GM23338 (cell line): ENCODE results near the gene VSIG8.

ENCODE experiments used
- TF ChIP-seq, protein P1 (sequence below), 2 experiments: fragments of 200-600 bp in 1 of 2; sonication (generic) in 1 of 2; conservative IDR thresholded peaks; 2 replicates each; pipeline versions ENCODE4 v1.5.1 to v1.6.1; 2016 to 2017; ENCODE audit warnings: antibody characterized with exemption in 2 of 2, low read depth in 2 of 2, mild to moderate bottlenecking in 2 of 2, moderate library complexity in 1 of 2
- TF ChIP-seq, protein P2 (sequence below): IDR thresholded peaks from one replicate; pipeline ENCODE4 v1.6.1; 2018; ENCODE audit warnings: antibody characterized with exemption; ENCODE audit not compliant: unreplicated experiment

DNA sequence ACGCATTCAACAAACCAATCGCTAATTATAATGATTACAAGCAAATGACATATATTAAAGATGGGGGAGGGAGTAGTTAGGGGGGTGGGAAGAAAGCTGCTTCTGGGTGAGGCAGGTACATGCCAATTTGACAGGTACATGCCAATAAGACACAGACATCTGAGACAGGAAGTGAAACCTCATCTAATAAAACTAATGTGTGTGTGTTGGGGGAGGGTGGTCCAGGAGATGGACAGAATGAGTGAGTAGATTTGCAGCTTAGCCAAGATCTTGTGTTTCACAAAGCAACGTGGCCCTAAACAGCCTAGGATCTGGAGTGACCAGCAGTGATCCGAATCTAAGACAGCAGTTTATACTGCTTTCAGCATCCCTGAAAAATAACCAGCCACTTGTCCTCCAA is 26.7 kb upstream of the VSIG8 start:
- TF ChIP-seq, protein P1, sequence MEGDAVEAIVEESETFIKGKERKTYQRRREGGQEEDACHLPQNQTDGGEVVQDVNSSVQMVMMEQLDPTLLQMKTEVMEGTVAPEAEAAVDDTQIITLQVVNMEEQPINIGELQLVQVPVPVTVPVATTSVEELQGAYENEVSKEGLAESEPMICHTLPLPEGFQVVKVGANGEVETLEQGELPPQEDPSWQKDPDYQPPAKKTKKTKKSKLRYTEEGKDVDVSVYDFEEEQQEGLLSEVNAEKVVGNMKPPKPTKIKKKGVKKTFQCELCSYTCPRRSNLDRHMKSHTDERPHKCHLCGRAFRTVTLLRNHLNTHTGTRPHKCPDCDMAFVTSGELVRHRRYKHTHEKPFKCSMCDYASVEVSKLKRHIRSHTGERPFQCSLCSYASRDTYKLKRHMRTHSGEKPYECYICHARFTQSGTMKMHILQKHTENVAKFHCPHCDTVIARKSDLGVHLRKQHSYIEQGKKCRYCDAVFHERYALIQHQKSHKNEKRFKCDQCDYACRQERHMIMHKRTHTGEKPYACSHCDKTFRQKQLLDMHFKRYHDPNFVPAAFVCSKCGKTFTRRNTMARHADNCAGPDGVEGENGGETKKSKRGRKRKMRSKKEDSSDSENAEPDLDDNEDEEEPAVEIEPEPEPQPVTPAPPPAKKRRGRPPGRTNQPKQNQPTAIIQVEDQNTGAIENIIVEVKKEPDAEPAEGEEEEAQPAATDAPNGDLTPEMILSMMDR (conservative IDR thresholded peaks at IDR 0.05; ENCODE audit: low read depth in 2 of 2) = no peak
- TF ChIP-seq, protein P2, sequence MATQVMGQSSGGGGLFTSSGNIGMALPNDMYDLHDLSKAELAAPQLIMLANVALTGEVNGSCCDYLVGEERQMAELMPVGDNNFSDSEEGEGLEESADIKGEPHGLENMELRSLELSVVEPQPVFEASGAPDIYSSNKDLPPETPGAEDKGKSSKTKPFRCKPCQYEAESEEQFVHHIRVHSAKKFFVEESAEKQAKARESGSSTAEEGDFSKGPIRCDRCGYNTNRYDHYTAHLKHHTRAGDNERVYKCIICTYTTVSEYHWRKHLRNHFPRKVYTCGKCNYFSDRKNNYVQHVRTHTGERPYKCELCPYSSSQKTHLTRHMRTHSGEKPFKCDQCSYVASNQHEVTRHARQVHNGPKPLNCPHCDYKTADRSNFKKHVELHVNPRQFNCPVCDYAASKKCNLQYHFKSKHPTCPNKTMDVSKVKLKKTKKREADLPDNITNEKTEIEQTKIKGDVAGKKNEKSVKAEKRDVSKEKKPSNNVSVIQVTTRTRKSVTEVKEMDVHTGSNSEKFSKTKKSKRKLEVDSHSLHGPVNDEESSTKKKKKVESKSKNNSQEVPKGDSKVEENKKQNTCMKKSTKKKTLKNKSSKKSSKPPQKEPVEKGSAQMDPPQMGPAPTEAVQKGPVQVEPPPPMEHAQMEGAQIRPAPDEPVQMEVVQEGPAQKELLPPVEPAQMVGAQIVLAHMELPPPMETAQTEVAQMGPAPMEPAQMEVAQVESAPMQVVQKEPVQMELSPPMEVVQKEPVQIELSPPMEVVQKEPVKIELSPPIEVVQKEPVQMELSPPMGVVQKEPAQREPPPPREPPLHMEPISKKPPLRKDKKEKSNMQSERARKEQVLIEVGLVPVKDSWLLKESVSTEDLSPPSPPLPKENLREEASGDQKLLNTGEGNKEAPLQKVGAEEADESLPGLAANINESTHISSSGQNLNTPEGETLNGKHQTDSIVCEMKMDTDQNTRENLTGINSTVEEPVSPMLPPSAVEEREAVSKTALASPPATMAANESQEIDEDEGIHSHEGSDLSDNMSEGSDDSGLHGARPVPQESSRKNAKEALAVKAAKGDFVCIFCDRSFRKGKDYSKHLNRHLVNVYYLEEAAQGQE = no peak
